ENCODE results near the gene NECTIN4.

NECTIN4 gene

DNA sequence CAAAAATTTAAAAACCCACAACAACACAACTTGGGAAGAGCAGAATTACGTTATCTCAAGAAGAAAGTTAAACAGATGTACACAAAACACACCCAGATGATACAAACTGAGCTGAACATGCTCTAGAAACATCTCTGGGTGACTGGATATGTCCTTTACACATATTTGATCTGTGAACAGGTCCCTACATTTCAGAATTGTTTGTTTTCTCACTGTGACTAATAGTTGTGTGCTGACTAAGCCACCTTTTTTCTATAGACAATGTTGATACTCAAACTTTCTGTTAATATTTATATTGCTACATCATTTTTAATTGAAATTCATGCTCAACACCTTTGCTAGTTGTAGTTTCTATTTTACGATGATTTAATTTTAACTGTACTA lies 67.4 kb downstream of the NECTIN4 start:
- no peak for DNase-seq (ENCODE audit: low spot score)

GRCh38 chr1:161021165-161021969 lies 68.0 kb downstream of the NECTIN4 start:
- peak; percentile 71 for DNase-seq (ENCODE audit: low spot score)
